ENCODE data around the gene PGAP6.
"Not testable (repeated sequence)": the region's sequence is repeated elsewhere in the genome, so short reads cannot be mapped to it uniquely, and the experiment has no call there.

The PGAP6 gene

DNA sequence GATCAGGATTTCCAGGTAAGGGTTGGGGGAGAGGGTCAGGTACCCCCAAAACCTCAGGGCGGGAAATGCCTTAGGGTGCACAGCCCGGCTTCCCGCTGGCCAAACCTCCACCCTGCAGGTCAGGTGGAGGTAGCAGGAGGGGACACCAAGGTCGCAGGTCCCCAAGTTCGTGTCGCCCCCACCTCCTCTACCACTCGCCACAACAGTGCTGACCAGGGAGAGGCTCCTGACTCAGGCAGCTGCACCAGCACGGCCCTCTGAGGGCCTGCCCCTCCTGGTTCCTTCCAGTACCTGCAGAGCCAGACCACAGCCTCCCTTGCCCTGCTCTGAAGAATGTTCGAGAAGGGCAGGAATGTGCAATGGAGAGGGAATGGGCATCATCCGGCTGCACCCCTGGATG is 15.3 kb downstream of the PGAP6 start:
- no peak for DNase-seq

- DNase-seq: no peak
Observed at GRCh38 chr16:364595-365491, 16.9 kb downstream of the PGAP6 start.

GRCh38 chr16:363766-364490 is 17.9 kb downstream of the PGAP6 start:
- no peak for DNase-seq

DNA sequence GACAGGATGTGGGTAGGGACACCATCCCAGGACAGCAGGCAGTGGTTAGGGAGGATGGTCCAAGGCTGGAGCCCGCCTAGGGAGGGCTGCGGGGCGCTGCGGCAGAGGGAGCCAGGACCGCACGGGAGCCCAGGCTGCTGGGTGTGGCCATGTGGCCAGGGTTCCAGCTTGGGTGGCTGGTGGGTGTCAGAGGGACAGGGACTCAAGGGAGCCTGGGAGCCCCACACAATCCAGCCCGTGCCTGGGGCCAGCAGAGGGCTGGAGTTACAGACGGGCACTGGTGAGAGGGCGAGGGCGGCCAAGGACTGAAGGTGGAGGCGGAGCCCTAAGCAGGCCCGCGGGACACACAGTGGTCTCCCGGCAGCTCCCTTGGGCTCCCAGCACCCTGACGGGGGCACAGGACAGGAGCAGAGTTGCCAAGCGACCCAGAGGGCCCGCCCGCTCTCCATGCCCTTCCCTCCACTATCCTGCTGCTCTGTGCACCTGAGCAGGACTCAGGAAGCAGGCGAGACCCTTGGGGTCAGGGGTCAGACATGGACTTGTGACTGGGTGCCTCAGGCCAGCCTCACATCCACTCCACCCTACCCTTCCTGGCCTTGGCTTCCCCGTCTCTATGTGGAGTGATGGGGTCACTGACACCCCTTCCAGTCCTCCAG is 18.5 kb downstream of the PGAP6 start:
- DNase-seq: no peak

- DNase-seq: not testable (repeated sequence)
Observed at GRCh38 chr16:362702-362999, 19.1 kb downstream of the PGAP6 start.

- peak; percentile 82 for DNase-seq
Observed at GRCh38 chr16:361872-362701, 19.7 kb downstream of the PGAP6 start.

GRCh38 chr16:361341-361871 is 20.4 kb downstream of the PGAP6 start:
- no peak for DNase-seq

GRCh38 chr16:360698-361336 is 21.0 kb downstream of the PGAP6 start:
- DNase-seq: no peak

DNA sequence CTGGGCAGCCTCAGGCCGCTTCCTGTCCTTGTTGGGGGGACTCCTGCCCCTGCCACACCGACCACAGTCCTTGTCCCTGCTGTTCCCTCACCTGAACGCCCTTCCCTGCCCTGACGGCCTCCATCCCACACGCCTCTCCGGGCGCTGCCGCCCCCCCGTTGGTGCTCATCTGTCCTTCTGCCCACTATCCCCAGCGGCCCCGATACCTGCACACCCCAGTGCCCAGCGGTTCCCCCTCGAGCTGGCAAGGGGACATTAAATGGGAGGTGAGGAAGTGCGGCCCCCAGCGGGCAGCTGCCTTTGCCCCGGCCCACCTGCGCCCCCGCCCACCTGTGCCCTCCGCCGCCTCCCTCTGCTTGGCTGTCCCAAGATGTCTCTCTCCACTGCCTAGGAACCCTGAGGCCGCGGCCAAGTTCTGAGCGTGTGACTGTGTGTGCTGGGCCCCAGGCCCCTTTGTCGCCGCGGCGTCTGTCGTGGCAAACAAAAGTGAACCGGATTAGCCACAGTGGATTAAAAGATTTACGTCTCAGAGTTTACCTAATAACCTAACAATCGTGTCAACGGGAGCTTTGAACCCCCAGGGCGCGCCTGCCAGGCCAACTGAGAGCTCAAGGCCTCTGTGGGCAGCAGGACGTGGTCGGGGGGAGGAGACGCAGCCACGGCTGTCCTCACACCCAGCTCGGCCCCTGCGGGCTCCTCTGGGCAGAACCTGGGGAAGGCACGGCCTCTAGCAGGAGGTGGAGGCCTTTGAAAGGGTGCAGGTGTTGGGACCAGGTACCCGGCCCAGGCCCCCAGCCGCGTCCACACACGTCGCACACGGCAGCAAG is 21.7 kb downstream of the PGAP6 start:
- no peak for DNase-seq

DNA sequence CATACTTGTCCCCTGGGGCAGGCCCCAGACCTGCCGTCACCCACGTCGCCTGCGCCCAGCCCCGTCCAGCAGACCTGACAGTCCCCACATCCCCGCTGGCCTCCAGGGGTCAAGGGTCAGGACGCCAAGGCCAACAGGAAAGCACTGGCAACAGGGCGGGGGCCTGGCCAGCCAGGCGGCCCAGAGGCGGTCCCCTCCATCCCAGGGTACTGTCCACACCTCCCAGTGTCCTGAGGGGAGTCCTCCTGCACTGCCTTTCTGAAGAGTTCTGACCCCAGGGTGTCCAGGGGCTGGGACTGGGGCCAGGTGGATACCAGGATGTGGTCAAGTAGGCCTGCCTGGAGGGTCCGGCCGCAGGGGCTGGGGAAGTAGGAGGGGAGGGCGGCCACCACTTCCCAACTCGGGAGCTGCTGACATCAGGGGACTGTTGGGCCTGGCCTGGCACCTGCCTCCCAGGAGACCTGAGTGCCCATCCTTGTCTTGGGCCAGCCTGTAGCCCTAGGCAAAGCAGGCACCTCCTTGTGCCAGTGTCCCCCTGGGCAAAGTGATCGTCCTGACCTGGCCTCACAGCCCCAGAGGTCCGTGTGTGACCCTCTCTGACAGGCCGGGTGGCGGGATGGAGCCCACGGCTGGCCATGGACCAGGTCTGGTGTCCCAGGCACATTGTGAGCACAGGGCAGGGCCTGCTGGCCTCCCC is 22.6 kb downstream of the PGAP6 start:
- DNase-seq: no peak

GRCh38 chr16:356741-357140 is 25.0 kb downstream of the PGAP6 start:
- DNase-seq: no peak

DNA sequence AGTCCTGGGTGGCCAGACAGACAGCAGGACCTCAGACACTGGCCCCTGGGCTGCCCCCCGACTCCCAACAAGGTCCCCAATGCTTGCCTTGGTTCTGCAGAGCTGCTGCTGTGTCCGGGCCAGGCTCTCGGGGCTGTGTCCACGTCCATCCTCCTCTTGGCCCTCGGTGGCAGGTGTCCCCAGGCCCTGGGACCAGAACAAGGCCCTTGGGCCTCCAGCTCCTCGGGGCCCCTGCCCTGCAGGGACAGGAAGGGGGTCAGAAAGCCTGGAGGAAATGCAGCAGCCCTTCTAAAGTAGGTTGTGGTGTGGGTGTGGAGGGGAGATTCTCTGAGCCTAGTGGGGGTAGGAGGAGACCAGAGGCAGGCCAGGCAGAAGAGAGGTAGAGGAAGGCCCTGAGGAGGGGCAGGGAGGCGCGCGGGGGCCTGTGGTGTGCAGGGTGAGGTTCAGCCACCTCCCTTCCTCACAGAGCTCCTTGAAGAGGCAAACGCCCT is 26.8 kb downstream of the PGAP6 start:
- DNase-seq: peak; percentile 51

GRCh38 chr16:354291-354881 is 27.4 kb downstream of the PGAP6 start:
- DNase-seq: no peak

DNA sequence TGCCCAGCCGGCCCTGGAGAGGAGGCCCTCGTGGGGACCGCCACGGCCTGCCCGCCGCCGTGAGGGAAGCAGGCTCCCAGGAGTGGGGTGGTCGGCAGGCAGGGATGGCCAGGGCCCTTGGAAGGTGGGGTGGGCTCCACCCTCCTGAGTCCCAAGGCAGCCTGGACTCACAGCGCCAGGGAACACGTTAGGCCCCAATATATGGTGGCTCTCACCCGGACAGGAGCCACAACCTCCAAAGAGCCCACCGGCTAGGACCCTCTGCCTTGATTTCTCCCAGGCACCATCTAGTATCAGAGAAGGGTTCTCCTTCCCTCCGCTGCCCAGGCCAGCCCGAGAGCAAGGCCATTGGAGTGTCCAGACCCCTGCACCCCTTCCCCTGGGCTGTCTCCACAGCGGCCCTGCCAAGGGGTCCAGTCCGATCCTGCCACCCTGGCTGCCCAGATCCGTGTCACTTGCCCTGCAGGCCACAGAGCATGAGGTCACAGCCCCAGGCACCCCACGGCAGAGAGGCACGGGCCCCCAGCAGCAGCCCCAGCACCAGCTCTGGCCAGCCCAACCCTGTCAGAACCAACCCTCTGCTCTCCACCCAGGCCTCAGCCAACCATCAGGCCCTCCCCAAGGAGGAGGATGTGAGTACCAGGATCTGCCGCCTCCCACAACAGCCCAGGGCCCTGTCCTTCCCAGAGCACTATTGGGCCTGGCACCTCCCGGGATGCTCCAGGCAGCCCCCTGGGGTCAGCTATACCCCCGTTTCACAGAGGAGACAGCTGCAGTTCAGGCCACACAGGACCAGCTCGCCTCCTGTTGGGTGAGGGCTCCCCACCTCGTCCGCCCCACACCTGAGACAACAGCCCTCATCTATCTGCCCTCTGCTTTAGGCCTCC is 28.1 kb downstream of the PGAP6 start:
- no peak for DNase-seq

GRCh38 chr16:352547-353403 is 29.0 kb downstream of the PGAP6 start, which contains the start of gene AXIN1:
Gene AXIN1 (minus strand): TSS chr16:352723. CDS start chr16:347025, 5,698 bp downstream.
- peak; percentile 100 for DNase-seq

DNA sequence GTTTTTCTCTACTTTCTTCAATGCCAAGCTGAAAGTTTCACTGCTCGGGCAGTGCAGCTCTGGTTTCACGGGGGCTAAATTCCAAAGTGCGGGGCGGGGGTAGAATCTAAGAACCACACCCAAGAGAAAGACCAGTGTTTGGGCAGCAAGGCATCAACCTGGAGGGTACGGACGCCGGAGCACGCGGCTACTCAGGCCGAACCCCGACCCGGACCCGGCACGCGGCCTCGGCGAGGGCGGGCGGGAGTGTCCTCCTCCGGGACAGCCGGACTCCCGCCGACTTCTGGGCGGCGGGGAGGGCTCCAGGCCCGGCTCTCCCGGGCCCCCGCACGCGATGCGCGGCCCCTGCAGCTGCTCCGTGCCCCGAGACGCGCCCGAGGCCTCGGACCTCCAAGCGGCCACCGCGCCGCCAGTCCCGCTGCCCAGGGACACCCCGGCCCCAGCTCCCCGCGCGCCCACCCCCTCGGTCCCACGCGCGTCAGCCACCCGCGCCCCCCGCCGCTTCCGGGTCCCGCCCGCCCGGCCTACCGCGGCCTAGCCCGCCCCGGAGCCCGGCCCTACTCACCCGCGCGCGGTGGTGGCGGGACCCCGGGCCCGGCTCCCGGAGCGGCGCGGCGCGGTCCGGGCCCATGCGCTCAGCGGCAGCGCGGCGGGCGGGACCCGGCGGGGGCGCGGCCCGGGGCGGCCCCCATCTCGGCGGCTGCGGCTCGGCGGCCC is 29.8 kb downstream of the PGAP6 start:
- DNase-seq: peak; percentile 53

- DNase-seq: no peak
Observed at GRCh38 chr16:350203-350602, 31.6 kb downstream of the PGAP6 start.
